GM12801 (cell line): ENCODE data around the gene DCUN1D3.

Source experiments
- TF ChIP-seq, protein P1 (sequence below): IDR thresholded peaks from one replicate; pipeline ENCODE4 v1.5.1; 2011; ENCODE audit warnings: control low read depth; ENCODE audit not compliant: insufficient read length; ENCODE audit errors: extremely low read depth

The DCUN1D3 gene

DNA sequence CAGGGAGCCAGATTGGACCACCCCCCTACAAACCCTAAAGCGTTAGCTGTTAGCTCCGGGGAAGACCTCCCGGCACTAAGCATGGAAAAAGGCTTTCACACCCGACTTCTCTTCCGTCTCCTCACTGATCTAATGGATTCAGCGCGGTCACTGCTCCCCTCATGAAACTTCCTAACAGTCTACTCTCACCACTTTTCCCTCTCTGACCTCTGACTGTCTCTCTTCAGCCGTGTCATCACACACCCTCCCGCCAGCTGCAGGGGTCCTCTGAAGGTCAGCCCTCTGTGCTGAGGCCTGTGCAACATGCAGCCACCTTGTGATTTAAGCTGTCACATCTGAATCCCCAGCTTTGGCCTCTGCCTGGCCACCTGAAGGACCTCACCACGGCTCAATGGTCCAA lies 16.1 kb upstream of the DCUN1D3 start:
- TF ChIP-seq, protein P1, sequence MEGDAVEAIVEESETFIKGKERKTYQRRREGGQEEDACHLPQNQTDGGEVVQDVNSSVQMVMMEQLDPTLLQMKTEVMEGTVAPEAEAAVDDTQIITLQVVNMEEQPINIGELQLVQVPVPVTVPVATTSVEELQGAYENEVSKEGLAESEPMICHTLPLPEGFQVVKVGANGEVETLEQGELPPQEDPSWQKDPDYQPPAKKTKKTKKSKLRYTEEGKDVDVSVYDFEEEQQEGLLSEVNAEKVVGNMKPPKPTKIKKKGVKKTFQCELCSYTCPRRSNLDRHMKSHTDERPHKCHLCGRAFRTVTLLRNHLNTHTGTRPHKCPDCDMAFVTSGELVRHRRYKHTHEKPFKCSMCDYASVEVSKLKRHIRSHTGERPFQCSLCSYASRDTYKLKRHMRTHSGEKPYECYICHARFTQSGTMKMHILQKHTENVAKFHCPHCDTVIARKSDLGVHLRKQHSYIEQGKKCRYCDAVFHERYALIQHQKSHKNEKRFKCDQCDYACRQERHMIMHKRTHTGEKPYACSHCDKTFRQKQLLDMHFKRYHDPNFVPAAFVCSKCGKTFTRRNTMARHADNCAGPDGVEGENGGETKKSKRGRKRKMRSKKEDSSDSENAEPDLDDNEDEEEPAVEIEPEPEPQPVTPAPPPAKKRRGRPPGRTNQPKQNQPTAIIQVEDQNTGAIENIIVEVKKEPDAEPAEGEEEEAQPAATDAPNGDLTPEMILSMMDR: no peak

DNA sequence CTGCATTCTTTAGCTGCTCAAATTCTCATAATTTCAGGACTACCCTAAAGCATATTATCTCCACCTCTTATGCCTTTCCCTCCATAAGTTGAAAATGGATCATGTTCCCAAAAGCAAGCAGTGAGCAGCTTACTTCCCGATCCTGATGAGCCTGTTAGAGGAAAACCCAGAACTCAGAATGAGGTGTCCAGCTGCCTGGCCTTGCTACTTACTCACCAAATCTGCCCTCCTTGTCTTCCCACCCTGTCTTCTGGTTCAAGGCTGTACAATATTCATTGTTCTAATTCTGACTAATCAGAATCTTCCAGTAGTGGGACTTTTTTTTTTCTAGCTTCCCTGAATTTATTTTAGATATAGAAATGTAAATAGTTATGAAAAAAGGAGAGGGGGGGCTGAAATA lies 11.2 kb upstream of the DCUN1D3 start:
- TF ChIP-seq, protein P1: no peak

DNA sequence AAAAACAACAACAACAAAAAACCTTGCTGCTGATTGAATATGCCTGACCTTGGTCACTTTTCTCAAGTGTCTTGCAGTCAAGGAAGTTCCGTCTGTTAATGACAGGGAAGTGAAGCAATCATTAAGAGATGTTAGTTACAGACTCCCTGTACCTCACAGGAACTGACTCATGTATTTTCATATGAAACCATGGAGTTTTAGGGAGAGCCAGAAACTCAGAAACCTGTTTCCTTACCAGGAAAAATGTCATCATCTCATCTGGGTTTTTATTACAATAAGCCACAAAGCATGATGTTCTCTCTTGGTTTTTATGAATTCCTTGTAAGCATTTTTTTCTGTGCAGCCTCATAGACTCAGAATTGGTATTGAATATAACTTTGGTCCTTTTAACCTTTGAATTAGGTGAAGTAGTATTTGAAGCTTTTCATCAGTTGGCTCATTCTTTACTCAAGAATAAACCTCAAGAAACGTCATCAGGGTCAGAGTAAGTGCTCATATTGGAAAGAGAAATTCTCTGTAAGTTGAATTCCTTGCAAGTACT lies 10.7 kb upstream of the DCUN1D3 start:
- TF ChIP-seq, protein P1: no peak

DNA sequence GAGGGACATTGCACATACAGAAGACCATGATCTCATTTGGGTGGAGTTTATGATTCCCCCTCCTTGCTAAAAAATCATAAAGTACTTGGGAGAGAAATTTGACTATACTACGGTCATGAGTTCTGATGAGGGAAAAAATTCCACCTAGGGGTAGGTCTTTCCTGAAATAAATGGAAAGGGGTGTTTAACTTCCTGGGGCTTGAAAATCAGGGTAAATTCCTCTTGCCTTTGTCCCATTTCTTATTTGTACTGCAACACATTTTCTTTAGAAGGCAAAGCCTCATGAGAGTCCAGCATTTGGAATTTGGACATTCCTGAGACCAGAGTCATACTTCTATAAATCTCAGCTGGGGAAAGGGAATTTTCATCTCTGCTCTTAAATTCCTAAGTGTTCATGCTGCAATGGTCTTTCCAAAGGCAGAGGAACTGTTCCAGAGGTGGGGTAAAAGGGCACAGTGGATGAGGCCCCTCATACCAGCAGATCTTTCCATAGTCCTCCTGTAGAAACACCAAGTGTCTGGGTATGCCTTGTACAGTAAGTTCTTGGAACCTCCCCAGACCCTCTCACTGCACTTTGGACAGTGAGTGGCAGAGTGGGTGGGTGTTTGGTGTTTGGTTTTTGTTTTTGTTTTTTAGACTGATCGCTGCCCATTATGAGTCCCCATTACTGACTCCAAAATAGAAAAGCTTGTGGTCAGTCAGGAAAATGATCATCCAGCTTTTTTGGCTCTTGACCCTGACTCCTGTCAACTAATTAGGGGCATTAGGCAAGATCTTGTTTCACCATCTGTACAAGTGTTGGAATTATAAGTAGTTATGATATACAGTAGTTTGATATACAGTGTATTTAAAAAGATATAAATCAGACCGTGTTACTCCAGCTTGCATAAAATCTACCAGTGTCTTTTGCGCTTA lies 6.4 kb upstream of the DCUN1D3 start:
- TF ChIP-seq, protein P1: no peak

DNA sequence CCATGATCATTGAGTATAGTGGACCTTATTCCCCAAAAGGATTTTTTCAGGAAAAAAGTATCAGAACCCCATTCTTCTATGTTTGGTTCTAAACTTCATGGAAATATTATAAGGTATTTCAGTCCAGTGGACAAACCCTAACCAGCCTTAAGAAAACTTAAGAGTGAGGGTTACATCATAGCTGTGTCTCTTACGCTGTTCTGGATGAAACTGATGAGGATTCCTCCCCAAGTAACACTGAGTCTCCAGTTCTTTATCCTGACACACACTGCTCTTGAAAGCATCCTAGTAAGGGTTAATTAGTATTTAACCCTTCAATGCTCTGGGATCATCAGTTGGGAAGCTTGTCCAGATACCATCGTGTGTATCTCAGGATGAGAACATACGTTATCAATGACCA lies 5.4 kb upstream of the DCUN1D3 start:
- TF ChIP-seq, protein P1: no peak

DNA sequence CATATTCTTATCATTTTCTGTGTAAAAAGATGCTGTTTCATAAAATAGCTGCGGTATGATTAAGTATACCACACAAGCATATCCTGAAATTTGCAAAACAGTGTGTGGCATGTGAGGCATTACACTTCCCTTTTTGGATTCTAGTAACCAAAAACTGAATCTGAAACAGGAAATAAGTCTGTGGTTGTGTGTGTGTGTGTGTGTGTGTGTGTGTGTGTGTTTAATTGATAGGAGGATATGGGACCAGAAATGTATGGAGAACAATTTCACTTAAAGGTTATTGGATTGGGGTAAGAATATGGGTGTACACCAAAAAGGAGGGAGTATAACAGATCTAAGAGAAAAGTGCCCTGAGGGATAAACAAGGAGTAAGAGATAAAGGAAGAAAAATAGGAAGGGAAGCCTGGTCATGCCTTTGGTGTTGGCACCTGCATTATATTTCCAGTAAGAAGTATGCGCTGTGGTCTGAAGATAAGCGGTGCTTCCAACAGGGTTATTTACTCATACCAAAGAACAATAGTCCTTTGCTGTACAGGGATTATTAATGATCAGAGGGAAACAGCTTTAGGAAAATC lies 4.4 kb upstream of the DCUN1D3 start:
- TF ChIP-seq, protein P1: no peak

DNA sequence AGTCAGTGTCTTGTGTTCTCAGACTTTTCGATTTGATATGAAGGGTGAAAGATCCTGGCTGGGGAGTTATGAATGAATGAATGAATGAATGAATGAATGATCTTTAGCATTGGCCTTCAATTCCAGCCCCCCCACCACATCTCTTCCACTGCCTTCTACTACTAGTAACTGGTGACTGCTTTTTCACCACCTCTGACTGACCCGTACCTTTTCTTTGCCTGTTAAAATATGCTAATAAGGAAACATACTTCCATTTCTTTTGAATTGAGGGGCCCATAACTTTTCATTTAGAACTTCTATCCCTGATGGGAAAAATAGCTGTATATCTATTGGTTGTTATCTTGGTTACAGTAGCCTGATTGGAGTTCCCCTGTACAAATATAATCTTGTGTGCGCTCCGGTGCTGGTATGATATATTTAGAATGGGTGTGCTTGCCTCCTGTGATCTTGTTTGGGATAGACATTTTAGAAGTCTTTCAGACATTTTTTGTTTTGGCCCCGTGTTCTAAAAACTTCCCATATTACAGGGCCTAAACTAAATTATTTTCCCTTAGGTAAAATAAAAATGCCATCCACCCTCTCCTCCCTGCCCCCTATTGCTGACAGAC lies 3.8 kb upstream of the DCUN1D3 start:
- TF ChIP-seq, protein P1: no peak
